Bronchial epithelial cell (primary cell): ENCODE data around the gene VPREB1. TPM values are rescaled to one million over a fixed set of nuclear protein-coding genes. Genes with fewer than 3 reads are reported as not detected.

Experiments
- DNase-seq: peaks from one replicate; pipeline ENCODE4 v3.0.0-alpha.2; 2010; ENCODE audit warnings: low read depth
- FAIRE-seq: peaks from 2 replicates; lab custom pipeline; 2011; peaks lifted over from hg19 to GRCh38; lab: Jason Lieb, UNC
- H3K27me3 ChIP-seq: 2 replicates; pipeline ENCODE4 v1.5.1; 2011; ENCODE audit warnings: low read length; ENCODE audit not compliant: control insufficient read depth, insufficient read depth
- H3K36me3 ChIP-seq: 2 replicates; pipeline ENCODE4 v1.5.1; 2011; ENCODE audit warnings: low read length; ENCODE audit not compliant: control insufficient read depth, insufficient read depth
- H3K4me3 ChIP-seq: 2 replicates; pipeline ENCODE4 v1.5.1; 2011; ENCODE audit warnings: mild to moderate bottlenecking, low read depth, low read length, control low read depth
- CTCF ChIP-seq: IDR thresholded peaks from 2 replicates; pipeline ENCODE4 v1.5.1; 2011; ENCODE audit warnings: mild to moderate bottlenecking, moderate library complexity, low read length, control low read depth, inconsistent platforms; ENCODE audit not compliant: insufficient read depth, severe bottlenecking
- total RNA-seq: library from RNA; depleted of rRNA; stranded (reverse); fragments of >200 nt; gene quantifications from 2 replicates; pipeline ENCODE4 v1.2.1, GENCODE V29; 2014

The VPREB1 gene
- total RNA-seq, 1 donor from 2014 or later = not detected

GRCh38 chr22:22229683-22230420 is 14.7 kb upstream of the VPREB1 start:
- FAIRE-seq (no peak), DNase-seq (no peak)
- Histone ChIP-seq H3K36me3 (no peaks in the 10 kb centered on the region), H3K27me3 (no peaks in the 10 kb centered on the region), H3K4me3 (no peak overlapping the region)
- TF ChIP-seq CTCF = no peak

- no peak for DNase-seq
- no peak for TF ChIP-seq CTCF
- H3K36me3 ChIP-seq = no peaks in the 10 kb centered on the region
- no peak overlapping the region for H3K4me3 ChIP-seq
- H3K27me3 ChIP-seq = no peaks in the 10 kb centered on the region
- no peak for FAIRE-seq
Observed at GRCh38 chr22:22230438-22230837, 14.1 kb upstream of the VPREB1 start.

GRCh38 chr22:22233081-22233480 is 11.5 kb upstream of the VPREB1 start:
- DNase-seq (no peak), FAIRE-seq (no peak)
- Histone ChIP-seq H3K27me3 (no peaks in the 10 kb centered on the region), H3K4me3 (no peak overlapping the region), H3K36me3 (no peaks in the 10 kb centered on the region)
- no peak for TF ChIP-seq CTCF

GRCh38 chr22:22235558-22235957 is 9.0 kb upstream of the VPREB1 start:
- peak; percentile 60 for TF ChIP-seq CTCF
- H3K4me3 ChIP-seq = no peak overlapping the region
- H3K27me3 ChIP-seq = no peaks in the 10 kb centered on the region
- DNase-seq (peak; percentile 24), FAIRE-seq (no peak)
- H3K36me3 ChIP-seq = no peaks in the 10 kb centered on the region

GRCh38 chr22:22237521-22237920 is 7.1 kb upstream of the VPREB1 start:
- Histone ChIP-seq H3K36me3 (no peaks in the 10 kb centered on the region), H3K4me3 (no peak overlapping the region), H3K27me3 (no peaks in the 10 kb centered on the region)
- DNase-seq = no peak
- no peak for FAIRE-seq
- no peak for TF ChIP-seq CTCF
